ENCODE results near the gene PTMS. TPM values are rescaled to one million over a fixed set of nuclear protein-coding genes. Genes with fewer than 3 reads are reported as not detected.

PTMS gene
- total and polyA plus RNA-seq, 9 of the 15 experiments (the other 6 are each of a cell fraction or from before 2014, with no cell fraction given): 5.1 to 287 (median 78.5) TPM

- WGBS (ENCODE audit: insufficient coverage, low coverage, missing lambda C conversion rate): 48% methylated on average over 6 of the region's 10 CpGs
- Histone ChIP-seq H3K36me3 (ENCODE audit: control insufficient read depth, insufficient read depth, low read length) (no peaks in the 10 kb centered on the region), H3K4me2 (ENCODE audit: insufficient read depth, low read length) (no peak overlapping the region; the same call in 1 of the 2 replicates), H3K9me3 (replicated peaks; ENCODE audit: control insufficient read depth, insufficient read depth, low read depth, low read length) (no peaks in the 10 kb centered on the region), H3K9me1 (ENCODE audit: control insufficient read depth, insufficient read depth, low read length) (no peaks in the 10 kb centered on the region), H3K27me3 (ENCODE audit: control insufficient read depth in 2 of 2, insufficient read depth in 2 of 2, low read length in 2 of 2) (no peaks in the 10 kb centered on the region), H3K79me2 (ENCODE audit: control insufficient read depth, insufficient read depth, low read length) (no peaks in the 10 kb centered on the region), H3K4me3 (peak overlapping the region; percentile 13; the same call in 1 of the 2 replicates), H3K9ac (ENCODE audit: insufficient read depth in 1 of 2, low read depth in 2 of 2, low read length in 2 of 2) (no peak overlapping the region), H2AFZ (ENCODE audit: low read depth, low read length) (no peak overlapping the region), H4K20me1 (replicated peaks; ENCODE audit: control insufficient read depth, insufficient read depth, low read length) (no peaks in the 10 kb centered on the region), H3K4me1 (replicated peaks in 1 of 2; ENCODE audit: control insufficient read depth in 2 of 2, insufficient read depth in 2 of 2, low read length in 2 of 2) (peaks cover 4% of the 10 kb centered on the region in 2 experiments; a peak in 3 of 5 replicates), H3K27ac (ENCODE audit: extremely low read depth, low read depth, low read length) (no peak overlapping the region; the same call in 2 of the 3 replicates)
- intact Hi-C loops (cut with micrococcal nuclease): no loop called here
- CTCF ChIA-PET (ENCODE audit: low intra/inter-chr PET ratio): no interaction called here
- ATAC-seq: no peak; the same call in 1 of the 3 replicates
- in situ Hi-C loops (cut with MboI): no loop called here
- no peak for FAIRE-seq
- no peak for DNase-seq (ENCODE audit: extremely low read depth in 1 of 4, low spot score in 3 of 4)
- TSS peak; percentile 96 for BruUV-seq (replicated peaks)
- POLR2A ChIA-PET: interaction anchor here (0.6 kb wide), 1 partner anchor 30 kb away, joined by 3 read pairs; no protein-coding TSS in a partner anchor
- TF ChIP-seq MXI1 (IDR thresholded peaks at IDR 0.05; ENCODE audit: low read depth, low read length) (no peak), DPF2 (IDR thresholded peaks at IDR 0.05) (no peak), HBP1 (CRISPR knock-in tag; IDR thresholded peaks at IDR 0.05) (no peak), CREB1 (IDR thresholded peaks at IDR 0.05) (no peak), CREB1 (CRISPR knock-in tag; IDR thresholded peaks at IDR 0.05) (no peak), SETDB1 (IDR thresholded peaks at IDR 0.05; ENCODE audit: low read length) (no peak), XRCC5 (IDR thresholded peaks at IDR 0.05; ENCODE audit: low read depth, low read length) (no peak), ATF2 (CRISPR knock-in tag; IDR thresholded peaks at IDR 0.05) (no peak), CTCF (IDR thresholded peaks at IDR 0.05 in 2 of 3, conservative IDR thresholded peaks at IDR 0.05 in 1 of 3; ENCODE audit: insufficient read depth in 2 of 3, low read depth in 1 of 3, low read length in 3 of 3) (no peak), ZBTB33 (CRISPR knock-in tag; IDR thresholded peaks at IDR 0.05) (no peak), CGGBP1 (CRISPR knock-in tag; IDR thresholded peaks at IDR 0.05) (no peak), PREB (CRISPR knock-in tag; IDR thresholded peaks at IDR 0.05) (no peak)
Measured at GRCh38 chr12:6716874-6717437, 49.2 kb upstream of the PTMS start.

Measured in K562 (cell line).